KG1 (cell line): ENCODE results near the gene DCC.

Source experiments
- DNase-seq: peaks from one replicate; lab custom pipeline; 2025; lab: John Stamatoyannopoulos, UW

DCC gene

DNA sequence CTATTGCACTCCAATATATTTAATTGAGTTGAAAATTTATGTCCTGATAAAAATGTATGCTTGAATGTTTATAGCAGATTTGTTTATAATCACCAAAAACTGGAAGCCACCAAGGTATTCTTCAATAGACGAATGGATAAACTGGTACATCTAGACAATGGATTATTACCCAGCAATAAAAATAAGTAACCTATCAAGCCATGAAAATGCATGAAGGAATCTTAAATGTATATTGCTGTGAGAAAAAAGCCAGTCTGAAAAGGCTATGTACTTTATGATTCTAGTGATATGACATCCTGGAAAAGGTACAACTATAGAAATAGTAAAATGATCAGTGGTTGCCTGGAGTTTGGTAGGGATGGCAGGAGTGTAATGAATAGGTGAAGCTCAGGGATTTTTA is 580.7 kb downstream of the DCC start:
- no peak for DNase-seq

GRCh38 chr18:52933356-52933755 is 593.4 kb downstream of the DCC start:
- no peak for DNase-seq

- no peak for DNase-seq
Observed at GRCh38 chr18:52936931-52937330, 596.9 kb downstream of the DCC start.

GRCh38 chr18:52937840-52938239 is 597.8 kb downstream of the DCC start:
- no peak for DNase-seq

GRCh38 chr18:52945552-52945951 is 605.6 kb downstream of the DCC start:
- DNase-seq = no peak

- DNase-seq = no peak
Observed at GRCh38 chr18:52948868-52949444, 609.0 kb downstream of the DCC start.

DNA sequence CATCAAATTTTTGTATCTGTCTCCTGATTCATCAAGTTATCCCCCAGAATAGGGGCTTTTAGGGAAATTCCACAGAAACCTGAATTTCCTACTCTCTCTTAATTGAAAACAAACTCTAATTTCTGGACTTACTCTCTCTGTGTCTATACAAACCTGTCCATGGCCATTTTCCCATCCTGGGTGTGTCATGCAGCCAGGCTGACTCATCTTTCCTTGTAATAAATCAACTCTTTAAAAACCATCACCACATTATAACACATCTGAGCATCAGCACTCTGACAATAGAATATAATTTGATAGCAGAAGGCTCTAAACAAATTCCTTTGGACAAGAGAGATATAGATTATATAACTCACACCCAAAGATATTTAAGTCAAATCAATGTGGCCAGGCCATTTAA is 610.2 kb downstream of the DCC start:
- no peak for DNase-seq

DNA sequence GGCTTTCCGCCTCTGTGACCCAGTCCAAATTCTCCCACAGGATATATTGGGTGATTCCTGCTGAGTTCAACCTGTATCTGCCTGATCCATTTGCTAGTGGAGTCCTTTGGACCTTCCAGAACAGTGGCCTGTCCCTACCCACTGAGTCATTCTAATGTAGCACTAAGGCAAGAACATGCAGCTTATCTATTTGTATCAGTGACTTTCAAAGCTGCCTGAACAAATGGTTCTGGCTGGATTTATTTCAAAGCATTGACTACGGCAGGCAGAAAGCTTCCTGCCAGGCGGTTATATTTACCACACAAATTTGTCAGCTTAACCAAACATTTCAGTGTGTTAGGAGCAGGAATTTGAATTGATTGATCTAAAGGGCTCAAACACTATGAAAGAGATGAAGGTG is 613.4 kb downstream of the DCC start:
- DNase-seq = no peak

- DNase-seq = no peak
Observed at GRCh38 chr18:52963481-52963880, 623.5 kb downstream of the DCC start.

GRCh38 chr18:52970686-52971085 is 630.7 kb downstream of the DCC start:
- DNase-seq = no peak

DNA sequence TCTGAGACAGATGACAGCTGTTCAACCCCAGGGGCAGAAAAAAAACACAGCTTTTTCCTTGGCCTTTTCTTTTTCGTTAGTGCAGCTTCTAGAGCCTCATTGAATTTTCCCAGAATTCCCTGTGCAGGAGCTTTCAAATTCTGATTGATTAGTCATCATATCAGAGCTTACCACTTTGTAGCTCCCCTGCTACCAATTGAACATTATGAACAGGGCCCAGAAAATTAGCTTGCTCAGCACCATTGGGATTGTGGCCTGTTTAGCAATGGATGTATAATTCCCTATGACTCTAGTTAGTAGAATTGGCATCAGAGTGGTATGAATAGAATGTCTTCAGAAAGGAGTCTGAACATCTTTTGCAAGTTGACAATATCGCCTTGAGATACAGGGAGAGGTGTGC is 631.1 kb downstream of the DCC start:
- DNase-seq = no peak

- no peak for DNase-seq
Observed at GRCh38 chr18:52979892-52980291, 639.9 kb downstream of the DCC start.

- DNase-seq = no peak
Observed at GRCh38 chr18:52991246-52991645, 651.2 kb downstream of the DCC start.

DNA sequence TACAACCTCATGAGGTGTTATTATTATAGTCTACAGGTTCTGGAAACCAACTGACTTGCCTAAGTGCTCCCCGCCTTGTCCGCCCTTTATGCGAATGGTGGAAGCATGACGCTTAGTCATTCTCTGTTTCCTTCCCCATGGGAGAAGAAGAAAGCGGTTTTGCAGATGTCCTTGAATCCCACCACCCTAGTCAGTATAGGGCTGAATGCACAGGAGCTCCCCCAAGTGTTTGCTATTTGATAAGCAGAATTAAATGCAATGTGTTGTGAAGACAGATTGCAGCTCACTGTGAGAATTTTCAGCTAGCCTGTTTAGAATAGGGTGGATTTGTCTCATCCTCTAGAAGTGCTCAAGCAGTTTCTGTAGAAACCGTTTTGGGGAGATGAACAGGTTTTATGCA is 652.0 kb downstream of the DCC start:
- no peak for DNase-seq

GRCh38 chr18:52995875-52996274 is 655.9 kb downstream of the DCC start:
- DNase-seq = no peak

GRCh38 chr18:52999633-53000032 is 659.6 kb downstream of the DCC start:
- no peak for DNase-seq

DNA sequence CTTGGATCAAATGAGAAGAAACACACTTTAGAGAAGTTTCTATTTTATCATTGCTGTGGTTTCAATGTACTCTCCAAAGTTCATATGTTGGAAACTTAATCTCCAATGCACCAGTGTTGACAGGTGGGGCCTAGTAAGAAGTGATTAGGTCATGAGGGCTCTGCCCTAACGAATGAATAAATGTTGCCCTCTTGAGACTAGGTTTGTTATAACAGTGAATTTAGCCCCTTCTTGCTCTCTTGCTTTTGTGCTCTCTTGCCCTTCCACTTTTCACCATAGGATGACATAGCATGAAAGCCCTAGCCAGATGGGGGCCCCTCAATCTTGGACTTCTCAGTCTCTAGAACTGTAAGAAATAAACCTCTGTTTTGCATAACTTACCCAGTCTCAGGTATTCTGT is 664.8 kb downstream of the DCC start:
- no peak for DNase-seq

- DNase-seq = no peak
Observed at GRCh38 chr18:53018791-53019190, 678.8 kb downstream of the DCC start.

GRCh38 chr18:53025247-53025646 is 685.2 kb downstream of the DCC start:
- no peak for DNase-seq

- no peak for DNase-seq
Observed at GRCh38 chr18:53028565-53028964, 688.6 kb downstream of the DCC start.

GRCh38 chr18:53033128-53033527 is 693.1 kb downstream of the DCC start:
- DNase-seq = no peak

- DNase-seq = no peak
Observed at GRCh38 chr18:53038608-53039007, 698.6 kb downstream of the DCC start.

- no peak for DNase-seq
Observed at GRCh38 chr18:53040286-53040685, 700.3 kb downstream of the DCC start.

DNA sequence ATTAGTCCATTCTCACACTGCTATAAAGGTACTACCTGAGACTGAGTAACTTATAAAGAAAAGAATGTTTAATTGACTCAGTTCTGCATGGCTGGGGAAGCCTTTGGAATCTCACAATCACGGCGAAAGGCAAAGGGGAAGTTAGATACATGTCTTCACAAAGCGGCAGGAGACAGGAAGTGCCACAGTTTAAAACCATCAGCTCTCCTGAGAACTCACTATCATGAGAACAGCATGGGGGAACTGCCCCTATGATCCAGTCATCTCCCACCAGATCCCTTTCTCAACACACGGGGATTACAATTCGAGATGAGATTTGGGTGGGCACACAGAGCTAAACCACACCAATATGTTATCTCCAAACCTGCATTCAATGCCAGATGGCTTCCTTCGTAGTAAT is 716.1 kb downstream of the DCC start:
- DNase-seq = no peak

DNA sequence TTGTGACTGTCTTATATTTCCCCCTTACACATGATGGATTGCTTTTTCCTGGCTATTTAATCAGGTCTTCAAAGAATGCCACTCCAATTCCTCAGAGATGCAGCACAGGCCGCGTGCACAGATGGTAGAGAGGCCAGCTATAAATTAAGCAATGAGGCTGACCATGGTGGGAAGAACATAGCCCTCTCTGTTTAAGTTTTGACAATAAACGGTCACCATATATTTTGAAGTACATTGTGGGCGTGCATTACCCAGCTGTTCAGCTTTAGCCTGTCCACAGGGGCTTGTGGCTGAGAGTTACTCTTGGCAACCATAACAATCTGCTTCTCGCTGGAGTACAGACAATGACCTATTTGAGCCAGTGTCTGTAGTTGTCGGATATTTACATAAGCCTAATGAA is 730.8 kb downstream of the DCC start:
- no peak for DNase-seq
